NCI-H1436 (cell line): ENCODE measurements around the gene CPNE5.
A peak's percentile ranks its signal among the peaks of the same experiment; 100 is the strongest.

ENCODE experiments used
- DNase-seq: peaks from one replicate; lab custom pipeline; 2025; lab: John Stamatoyannopoulos, UW

The CPNE5 gene

DNA sequence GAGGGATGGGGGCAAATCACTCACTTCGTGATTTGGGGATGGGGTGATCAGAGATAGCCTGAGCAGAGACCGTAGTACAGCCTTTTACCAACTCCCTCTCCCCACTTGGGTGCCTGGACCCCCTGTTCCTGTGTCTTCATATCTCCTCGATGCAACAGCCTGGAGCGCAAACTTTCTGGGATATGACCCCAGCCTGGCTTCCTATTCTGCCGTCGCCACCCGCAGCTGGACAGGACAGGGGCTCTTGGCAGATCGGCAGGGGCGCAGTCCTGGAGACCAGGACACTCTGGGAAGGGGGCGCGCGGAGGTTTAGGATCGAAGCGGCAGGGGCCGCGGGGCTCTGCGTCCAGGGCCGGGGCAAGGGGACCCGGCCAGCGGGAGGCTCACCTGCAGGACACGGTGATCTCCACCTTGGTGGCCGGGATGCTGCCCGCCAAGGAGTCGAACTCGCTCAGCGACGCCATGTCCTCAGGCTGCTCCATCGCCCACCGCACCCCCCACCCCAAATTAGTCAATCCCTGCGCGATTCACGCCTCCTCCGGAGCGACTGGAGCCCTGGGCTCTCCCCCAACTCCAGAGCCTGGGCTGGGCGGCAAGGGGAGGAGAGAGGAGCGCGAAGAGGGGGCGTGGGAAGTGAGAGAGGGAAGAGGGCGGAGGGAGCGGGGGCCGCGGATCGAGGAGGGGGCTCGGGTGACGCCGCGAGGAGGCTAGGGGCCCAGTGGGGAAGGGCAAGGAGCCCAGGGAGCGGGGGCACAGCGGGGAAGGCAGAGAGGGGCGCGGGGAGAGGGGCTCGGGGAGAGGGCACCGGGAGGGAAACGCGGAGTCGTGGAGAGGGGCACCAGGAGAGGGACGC, at the start of gene CPNE5:
CPNE5 (minus strand) TSS at position 549 of the 853 bp plus-strand sequence; CDS start at position 482, 67 bp downstream.
- peak; percentile 7 for DNase-seq

- DNase-seq: no peak
Observed at GRCh38 chr6:36888115-36888643, 48.9 kb upstream of the CPNE5 start.

GRCh38 chr6:36886950-36887618, 47.8 kb upstream of the CPNE5 start:
- DNase-seq: no peak

DNA sequence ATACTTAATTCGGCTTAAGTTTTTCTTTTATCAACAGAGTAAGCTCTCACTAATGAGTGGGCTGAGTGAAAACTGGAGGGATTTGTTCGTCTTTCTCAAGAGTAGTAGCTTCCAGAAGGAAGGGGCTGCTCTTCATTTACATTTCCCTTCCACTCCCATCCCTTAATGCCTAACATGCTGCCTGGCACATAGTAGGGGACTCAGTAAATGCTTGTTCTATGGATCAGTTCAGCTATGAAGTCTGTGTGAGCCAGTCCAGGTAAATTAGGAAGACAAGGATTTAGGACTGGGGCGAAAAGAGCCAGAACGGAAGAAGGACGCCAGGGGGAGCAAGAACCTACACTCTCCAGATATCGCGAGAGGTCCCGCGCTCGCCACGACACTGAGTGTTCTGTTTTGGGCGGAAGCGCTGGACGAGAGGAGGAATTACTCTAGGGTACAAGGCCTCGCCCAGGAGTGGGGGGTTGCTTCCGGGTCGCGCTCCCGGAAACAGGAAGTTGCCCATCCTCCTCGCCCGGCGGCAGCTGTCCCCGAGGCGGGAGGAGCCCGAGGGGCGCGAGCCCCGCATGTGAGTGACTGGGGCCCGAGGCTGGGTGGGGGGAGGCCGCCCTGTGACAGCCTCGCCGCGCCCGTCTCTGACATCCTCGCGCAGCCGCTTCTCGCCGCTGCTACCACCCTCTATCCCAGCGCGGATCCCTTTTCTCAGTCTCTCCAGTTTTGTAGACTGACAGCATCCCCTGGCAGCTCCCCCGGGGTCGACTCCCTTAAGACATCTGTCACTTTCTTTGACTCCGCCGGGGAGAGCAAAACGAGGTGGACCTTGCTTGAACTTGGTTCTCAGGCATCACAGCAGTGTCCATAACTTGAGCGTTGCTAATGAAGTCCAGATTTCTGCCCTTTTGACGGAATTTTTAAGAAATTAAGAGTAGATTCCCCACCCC, 46.5 kb upstream of the CPNE5 start, which contains the start of gene C6orf89:
C6orf89 (plus strand) TSS at position 492 of the 941 bp plus-strand sequence. CDS start 13,493 bp downstream, outside the sequence.
- DNase-seq: peak; percentile 96

DNA sequence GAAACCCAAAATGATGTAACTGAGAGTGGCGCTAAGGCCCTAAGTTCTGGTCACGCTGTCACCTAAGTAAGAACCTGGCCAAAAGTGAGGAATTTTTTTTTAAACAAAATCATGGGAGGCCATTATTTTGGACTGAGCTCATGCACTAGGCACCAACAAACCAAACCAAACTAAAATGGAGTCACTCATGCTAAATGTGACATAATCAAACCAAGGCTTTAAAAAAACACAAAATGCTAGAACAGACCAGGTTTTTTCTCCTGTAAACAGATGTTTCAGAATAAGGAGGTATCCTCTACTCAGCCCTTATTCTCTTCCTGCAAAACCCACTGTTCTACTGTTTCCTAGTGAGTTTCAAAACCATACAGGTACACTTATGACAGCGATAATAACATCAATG, 45.4 kb upstream of the CPNE5 start:
- no peak for DNase-seq

DNA sequence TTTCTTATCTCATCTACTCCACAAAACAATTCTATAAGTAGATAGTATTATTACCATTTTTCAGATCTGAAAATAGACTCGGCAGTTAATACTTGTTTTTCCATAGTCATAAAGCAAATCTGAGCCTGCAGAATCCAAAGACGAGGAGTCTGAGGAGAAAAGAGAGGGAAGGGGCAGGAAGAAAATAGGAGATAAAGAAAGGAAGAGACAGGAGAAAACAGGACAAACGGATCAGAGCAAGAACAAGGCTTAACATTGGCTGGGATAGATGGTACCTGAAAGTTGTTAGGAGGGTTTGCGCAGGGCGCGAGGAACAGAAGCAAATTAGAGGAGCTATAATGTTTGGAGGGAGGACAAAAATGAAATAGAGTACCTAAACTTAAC, 36.0 kb upstream of the CPNE5 start:
- DNase-seq: no peak

- DNase-seq: peak; percentile 88
Observed at GRCh38 chr6:36874443-36875249, 35.4 kb upstream of the CPNE5 start, which contains the start of gene PPIL1. Gene PPIL1 (minus strand): TSS chr6:36874803. CDS start chr6:36874772, 31 bp downstream.

GRCh38 chr6:36873612-36874442, 34.6 kb upstream of the CPNE5 start:
- no peak for DNase-seq

DNA sequence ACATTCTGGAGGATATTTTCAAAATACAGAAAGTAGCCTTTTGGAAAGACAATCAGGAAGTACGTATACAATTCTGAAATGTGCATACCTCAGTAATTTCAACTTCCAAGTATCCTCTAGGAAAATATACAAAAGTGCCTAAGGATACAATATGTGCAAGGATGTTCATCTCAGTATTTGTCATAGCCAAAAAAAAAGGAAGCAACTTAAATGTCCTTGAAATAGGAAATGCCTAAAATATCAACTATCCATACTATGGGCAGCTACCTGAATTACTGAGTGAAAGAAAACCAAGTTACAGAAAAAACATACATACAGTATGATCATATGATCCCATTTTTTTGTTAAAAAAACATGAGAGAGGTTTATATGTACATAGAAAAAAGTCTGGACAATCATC, 33.9 kb upstream of the CPNE5 start:
- no peak for DNase-seq

GRCh38 chr6:36871686-36872085, 32.4 kb upstream of the CPNE5 start:
- no peak for DNase-seq

DNA sequence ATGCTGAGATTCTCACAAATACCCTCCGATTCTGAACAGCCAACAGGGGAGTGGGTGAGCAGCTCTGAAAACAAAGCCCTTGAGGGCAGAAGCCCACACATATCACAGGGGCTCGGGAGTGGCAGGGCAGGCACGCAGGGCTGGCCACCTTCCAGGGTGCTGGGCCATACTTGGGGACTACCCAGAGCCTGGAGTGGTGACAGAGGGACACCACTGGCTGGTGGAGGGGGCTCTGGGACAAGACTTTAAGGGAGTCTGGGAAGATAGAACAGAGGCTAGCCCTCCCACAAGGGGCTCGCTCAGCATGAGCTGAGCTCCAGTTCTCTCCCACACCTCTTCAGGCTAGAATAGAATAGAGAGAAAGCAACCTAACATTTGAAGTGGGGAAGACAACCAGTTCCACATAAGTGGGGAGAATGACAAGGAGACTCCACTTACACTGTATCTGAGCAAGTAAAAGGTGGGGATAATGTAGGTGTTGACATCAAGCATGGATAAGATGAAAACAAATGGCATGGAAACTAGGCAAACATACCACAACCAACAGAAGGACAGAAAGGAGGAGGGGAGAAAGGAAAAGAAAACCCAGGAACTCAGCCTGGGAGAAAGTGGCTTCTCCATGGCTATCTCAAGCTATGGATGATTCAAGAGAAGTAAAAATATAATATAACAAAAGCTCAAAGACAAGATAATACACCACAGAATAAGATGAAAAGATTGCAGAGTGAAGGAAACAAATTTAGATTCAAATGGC, 28.4 kb upstream of the CPNE5 start:
- no peak for DNase-seq

GRCh38 chr6:36865835-36866234, 26.6 kb upstream of the CPNE5 start:
- no peak for DNase-seq

DNA sequence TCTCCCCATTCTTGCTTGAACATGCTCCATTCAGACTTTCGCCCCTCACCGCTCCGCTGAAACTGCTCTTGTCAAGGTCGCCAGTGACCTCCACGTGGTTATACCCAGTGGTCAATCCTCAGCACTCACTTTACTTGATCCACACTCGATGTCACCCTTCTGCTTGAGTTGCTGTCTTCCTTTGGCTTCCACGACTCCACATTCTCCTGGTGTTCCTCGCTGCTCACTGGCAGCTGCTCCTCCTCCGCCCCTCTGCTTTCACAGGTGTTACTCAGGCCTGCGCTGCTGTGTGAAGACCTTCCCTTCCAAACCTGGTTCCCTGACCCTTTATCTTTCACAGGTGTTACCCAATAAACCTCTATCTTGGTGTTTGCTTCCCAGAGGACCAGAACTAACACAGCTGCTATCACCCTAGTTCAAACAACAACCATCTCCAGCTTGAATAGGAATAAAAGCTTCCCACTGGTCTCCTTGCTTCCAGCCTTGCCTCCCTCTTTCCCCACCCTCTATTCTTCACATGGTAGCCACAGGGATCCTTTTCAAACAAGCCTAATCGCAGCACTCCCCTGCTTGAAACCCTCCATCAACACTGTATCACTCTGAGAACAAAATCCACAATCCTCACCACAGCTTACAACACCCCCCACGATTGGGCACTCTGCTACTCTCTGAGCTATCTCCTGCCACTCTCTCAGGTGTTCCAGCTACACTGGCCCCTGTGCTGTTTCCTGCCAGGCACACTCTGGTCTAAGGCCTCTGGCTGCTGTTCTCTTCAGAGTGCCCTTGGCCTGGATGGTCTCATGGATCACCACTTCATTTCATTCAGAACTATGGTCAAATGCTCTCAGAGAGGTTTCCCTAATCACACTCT, 24.7 kb upstream of the CPNE5 start:
- DNase-seq: no peak

DNA sequence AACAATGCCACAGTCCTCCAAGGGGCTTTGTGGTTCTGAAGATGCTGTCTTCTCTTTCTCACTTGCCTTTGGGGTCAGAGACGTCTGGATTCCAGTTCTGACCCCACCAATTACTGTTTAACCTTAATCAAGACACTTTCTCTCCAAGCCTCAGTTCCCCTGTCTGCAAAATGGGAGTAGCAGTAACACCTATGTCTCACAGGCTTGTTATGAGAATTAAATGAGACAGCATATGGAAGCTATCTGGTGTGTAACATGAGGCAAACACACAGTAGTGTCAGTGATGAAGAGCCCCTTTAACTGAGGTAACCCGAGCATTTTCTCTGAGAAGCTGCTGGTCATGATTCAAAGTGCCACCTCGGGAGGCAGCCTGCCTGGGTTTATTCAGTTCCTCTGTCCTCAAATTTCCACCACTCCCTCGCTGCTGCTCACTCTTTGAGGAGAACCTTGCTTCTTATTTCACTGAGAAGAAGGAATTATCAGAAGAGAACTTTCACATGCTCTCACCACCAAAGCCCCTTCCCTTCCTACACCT, 23.7 kb upstream of the CPNE5 start:
- no peak for DNase-seq

DNA sequence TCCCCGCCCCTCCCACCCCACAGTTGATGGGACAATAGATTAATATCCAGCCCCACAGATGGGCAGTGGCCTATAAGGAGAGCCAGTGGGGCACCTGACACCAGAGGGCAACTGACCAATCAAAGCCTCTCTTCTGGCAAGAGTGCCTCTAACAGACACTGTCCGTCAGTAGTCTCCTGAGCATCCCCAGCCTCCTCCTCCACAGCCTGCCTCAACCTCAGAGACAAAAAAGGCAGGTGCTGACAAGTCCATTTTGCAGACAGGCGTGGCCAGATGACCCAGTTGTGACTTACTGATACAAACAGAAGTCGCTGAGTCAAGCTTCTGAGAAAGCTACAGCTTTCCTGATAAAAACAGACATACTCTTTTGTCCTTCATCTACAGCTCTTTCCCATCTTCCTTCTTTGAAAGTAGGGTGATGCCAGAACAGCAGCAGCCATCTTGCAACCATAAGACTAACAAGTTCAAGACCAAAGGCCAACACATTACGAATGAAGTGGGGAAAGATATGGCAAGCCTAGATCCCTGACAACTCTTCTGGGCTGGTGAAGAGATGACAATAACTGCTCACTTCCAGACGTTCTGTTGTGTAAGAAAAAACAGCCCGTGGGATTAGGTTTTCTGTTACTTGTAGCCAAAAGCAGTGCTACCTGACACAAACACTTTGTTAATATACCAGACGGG, 23.1 kb upstream of the CPNE5 start:
- DNase-seq: no peak

DNA sequence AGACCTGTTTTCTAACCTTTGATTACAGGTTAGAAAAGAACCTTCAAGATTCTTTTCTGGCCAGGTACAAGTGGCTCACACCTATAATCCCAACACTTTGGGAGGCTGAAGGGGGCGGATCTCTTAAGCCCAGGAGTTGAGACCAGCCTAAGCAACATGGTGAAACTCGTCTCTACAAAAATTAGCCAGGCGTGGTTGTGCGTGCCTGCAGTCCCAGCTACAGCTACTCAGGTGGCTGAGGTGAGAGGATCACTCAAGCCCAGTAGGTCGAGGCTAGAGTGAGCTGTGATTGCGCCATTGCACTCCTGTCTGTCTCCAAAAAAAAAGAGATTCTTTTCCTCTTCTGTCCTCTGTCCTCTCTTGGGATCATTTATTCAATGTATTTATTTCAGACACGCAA, 20.9 kb upstream of the CPNE5 start:
- DNase-seq: no peak

GRCh38 chr6:36858407-36858981, 19.2 kb upstream of the CPNE5 start:
- DNase-seq: no peak
